Ishikawa (cell line): ENCODE results near the gene TNFAIP6.

Source experiments
- CEBPB ChIP-seq: IDR thresholded peaks from 2 replicates; pipeline ENCODE4 v1.6.1; 2012
- CREB1 ChIP-seq: IDR thresholded peaks from 2 replicates; pipeline ENCODE4 v1.6.1; 2012; ENCODE audit warnings: low read depth
- EGR1 ChIP-seq: IDR thresholded peaks from 2 replicates; pipeline ENCODE4 v1.6.1; 2012
- EP300 ChIP-seq: IDR thresholded peaks from 2 replicates; pipeline ENCODE4 v1.6.1; 2012; ENCODE audit warnings: borderline replicate concordance
- FOXM1 ChIP-seq: IDR thresholded peaks from 2 replicates; pipeline ENCODE4 v1.6.1; 2012; ENCODE audit warnings: low read depth, borderline replicate concordance
- NFIC ChIP-seq: IDR thresholded peaks from 2 replicates; pipeline ENCODE4 v1.6.1; 2012
- RAD21 ChIP-seq: IDR thresholded peaks from 2 replicates; pipeline ENCODE4 v1.6.1; 2012; ENCODE audit warnings: low read depth
- TAF1 ChIP-seq: IDR thresholded peaks from 2 replicates; pipeline ENCODE4 v1.6.1; 2012; ENCODE audit warnings: low read depth, mild to moderate bottlenecking
- TCF12 ChIP-seq: IDR thresholded peaks from 2 replicates; pipeline ENCODE4 v1.6.1; 2012; ENCODE audit warnings: low read depth
- TEAD4 ChIP-seq: IDR thresholded peaks from 2 replicates; pipeline ENCODE4 v1.6.1; 2012
- YY1 ChIP-seq: IDR thresholded peaks from 2 replicates; pipeline ENCODE4 v1.6.1; 2012; ENCODE audit warnings: low read depth
- ZBTB7A ChIP-seq: IDR thresholded peaks from 2 replicates; pipeline ENCODE4 v1.6.1; 2012; ENCODE audit warnings: low read depth
- TF ChIP-seq, protein P1 (sequence below): IDR thresholded peaks from 2 replicates; pipeline ENCODE4 v1.6.1; 2012
- TF ChIP-seq, protein P2 (sequence below): IDR thresholded peaks from 2 replicates; pipeline ENCODE4 v1.6.1; 2012
- TF ChIP-seq, protein P3 (sequence below): IDR thresholded peaks from 2 replicates; pipeline ENCODE4 v1.6.1; 2012; ENCODE audit warnings: low read depth, mild to moderate bottlenecking

Gene TNFAIP6

DNA sequence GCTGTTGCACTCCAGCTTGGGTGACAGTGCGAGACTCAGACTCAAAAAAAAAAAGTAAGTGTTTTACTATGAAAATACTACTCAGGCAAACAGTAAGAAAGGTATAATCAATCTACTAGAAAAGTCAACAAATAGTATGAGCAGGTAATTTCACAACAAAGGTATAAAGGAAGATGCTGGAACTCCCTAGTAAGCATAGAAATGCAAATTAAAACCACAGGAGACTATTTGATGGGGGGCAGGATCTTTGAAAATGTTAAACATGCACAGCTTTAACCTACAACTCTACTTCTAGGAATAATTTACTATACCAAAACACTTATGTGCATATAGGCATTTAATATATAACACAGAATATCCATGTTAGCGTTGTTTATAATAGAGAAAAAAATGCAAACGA, 24.3 kb upstream of the TNFAIP6 start:
- TF ChIP-seq, protein P1, sequence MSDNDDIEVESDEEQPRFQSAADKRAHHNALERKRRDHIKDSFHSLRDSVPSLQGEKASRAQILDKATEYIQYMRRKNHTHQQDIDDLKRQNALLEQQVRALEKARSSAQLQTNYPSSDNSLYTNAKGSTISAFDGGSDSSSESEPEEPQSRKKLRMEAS = no peak
- TF ChIP-seq EP300 = no peak
- TF ChIP-seq, protein P2, sequence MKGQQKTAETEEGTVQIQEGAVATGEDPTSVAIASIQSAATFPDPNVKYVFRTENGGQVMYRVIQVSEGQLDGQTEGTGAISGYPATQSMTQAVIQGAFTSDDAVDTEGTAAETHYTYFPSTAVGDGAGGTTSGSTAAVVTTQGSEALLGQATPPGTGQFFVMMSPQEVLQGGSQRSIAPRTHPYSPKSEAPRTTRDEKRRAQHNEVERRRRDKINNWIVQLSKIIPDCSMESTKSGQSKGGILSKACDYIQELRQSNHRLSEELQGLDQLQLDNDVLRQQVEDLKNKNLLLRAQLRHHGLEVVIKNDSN = no peak
- no peak for TF ChIP-seq CREB1
- no peak for TF ChIP-seq YY1
- TF ChIP-seq TCF12 = no peak
- no peak for TF ChIP-seq NFIC
- TF ChIP-seq EGR1 = no peak
- no peak for TF ChIP-seq FOXM1
- no peak for TF ChIP-seq ZBTB7A
- no peak for TF ChIP-seq TAF1
- no peak for TF ChIP-seq TEAD4
- TF ChIP-seq RAD21 = no peak
- TF ChIP-seq CEBPB = no peak
- TF ChIP-seq, protein P3, sequence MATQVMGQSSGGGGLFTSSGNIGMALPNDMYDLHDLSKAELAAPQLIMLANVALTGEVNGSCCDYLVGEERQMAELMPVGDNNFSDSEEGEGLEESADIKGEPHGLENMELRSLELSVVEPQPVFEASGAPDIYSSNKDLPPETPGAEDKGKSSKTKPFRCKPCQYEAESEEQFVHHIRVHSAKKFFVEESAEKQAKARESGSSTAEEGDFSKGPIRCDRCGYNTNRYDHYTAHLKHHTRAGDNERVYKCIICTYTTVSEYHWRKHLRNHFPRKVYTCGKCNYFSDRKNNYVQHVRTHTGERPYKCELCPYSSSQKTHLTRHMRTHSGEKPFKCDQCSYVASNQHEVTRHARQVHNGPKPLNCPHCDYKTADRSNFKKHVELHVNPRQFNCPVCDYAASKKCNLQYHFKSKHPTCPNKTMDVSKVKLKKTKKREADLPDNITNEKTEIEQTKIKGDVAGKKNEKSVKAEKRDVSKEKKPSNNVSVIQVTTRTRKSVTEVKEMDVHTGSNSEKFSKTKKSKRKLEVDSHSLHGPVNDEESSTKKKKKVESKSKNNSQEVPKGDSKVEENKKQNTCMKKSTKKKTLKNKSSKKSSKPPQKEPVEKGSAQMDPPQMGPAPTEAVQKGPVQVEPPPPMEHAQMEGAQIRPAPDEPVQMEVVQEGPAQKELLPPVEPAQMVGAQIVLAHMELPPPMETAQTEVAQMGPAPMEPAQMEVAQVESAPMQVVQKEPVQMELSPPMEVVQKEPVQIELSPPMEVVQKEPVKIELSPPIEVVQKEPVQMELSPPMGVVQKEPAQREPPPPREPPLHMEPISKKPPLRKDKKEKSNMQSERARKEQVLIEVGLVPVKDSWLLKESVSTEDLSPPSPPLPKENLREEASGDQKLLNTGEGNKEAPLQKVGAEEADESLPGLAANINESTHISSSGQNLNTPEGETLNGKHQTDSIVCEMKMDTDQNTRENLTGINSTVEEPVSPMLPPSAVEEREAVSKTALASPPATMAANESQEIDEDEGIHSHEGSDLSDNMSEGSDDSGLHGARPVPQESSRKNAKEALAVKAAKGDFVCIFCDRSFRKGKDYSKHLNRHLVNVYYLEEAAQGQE = no peak

DNA sequence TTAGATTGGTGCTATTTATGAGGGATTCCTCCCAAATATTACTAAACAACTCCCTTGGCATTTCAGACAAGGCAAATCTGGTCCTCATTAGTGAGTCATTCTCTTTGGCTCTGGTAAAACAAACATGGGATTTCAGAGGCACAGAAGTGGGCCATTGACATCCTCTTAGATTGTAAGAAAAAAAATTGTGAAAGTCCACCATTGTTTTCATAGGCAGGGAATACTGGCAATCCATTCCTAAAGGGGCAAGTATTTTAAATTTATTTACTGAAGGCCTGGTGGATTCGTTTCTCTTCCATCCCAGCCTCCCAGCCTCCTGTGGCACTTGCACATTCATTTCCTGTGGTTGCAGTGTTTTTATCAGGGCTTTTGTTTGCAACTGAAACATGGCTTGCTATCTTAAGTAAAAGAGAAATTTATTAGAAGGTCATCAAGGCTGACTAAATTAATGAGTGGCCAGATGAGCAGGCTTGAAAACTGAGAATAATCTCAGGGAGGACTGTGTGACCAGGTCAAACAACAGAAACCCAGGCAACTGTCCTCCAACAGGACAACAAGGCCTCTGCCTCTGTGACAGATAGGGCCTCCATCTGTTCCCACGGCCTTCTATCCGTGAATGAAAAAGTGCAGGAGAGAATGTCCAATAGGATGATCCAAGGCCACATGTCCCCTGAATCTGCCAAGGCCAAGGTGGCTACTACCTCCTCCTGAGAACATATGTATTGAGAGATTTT, 23.1 kb upstream of the TNFAIP6 start:
- no peak for TF ChIP-seq EP300
- TF ChIP-seq, protein P1 = no peak
- TF ChIP-seq RAD21 = no peak
- no peak for TF ChIP-seq CREB1

DNA sequence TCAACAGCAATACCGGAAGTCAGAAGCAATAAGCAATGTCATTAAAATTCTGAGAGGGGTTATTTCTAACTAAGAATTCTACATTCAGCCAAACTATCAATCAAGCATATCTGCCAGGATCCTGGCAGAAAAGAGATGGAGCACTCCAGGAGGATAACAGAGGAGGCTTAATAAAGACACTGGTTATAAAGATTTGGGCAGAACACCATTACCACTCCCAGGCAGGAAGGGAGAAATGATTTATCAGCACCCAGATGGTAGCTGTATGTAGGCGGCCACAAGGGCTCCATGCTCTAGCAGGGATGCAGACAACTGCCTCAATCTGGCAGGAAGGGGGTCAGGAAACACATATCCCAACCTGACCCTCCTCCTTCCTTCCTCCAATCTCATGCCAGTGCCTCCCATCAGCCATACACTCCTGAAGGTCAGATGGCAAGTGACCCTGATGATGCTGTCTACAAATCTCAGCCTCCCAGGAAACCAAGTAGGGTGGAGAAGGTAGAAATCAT, 20.5 kb upstream of the TNFAIP6 start:
- TF ChIP-seq, protein P3 = no peak
- TF ChIP-seq CREB1 = no peak

DNA sequence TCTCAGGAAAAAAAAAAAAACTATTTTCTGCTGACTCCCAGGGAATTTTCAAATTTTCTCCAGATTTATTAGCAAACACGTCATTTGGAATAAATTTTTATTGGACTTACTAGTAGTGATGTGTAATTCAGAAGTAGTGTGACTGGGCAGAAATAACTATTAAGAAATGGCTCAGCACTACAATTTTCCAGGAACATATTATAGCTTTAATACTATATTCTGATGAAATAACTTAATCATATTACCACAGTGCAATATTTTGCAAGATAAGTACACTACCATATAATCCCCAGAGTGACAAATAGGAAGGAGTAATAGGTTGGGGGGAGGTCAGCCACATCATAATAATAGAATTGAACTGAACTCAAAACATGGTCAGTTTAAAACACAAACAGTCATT, 19.7 kb upstream of the TNFAIP6 start:
- TF ChIP-seq TEAD4 = no peak
- TF ChIP-seq TCF12 = no peak
- TF ChIP-seq RAD21 = no peak
- no peak for TF ChIP-seq YY1
- TF ChIP-seq CREB1 = no peak
- no peak for TF ChIP-seq EP300
- TF ChIP-seq, protein P2 = no peak

DNA sequence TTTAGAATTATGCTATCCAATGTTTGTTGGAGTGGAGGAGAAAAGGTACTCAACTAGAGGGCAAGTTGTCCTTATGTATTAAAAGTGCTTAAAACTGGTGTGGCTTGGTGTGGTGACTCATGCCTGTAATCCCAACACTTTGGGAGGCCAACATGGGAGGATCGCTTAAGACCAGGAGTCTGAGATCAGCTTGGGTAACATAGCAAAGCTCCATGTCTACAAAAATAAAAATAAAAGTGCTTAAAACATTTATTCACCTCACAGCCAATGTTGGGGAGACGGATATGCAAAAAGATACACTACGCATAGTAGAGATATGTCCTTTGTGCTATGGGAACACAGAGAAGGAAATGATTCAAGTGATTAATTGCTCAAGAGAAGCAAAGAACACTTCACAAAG, 19.3 kb upstream of the TNFAIP6 start:
- TF ChIP-seq RAD21 = no peak
- TF ChIP-seq TEAD4 = no peak
- TF ChIP-seq EGR1 = no peak
- TF ChIP-seq, protein P3 = no peak
- TF ChIP-seq CREB1 = no peak
- no peak for TF ChIP-seq TCF12
- TF ChIP-seq TAF1 = no peak
- TF ChIP-seq, protein P1 = no peak
- TF ChIP-seq FOXM1 = no peak
- no peak for TF ChIP-seq CEBPB
- TF ChIP-seq YY1 = no peak
- no peak for TF ChIP-seq EP300
- TF ChIP-seq NFIC = no peak
- TF ChIP-seq, protein P2 = no peak
- TF ChIP-seq ZBTB7A = no peak
